Measurements from ENCODE around the gene TRMT11. TPM values are rescaled to one million over a fixed set of nuclear protein-coding genes. Genes with fewer than 3 reads are reported as not detected.

TRMT11 gene
- total and polyA plus RNA-seq, 2 of the 8 experiments (the other 6 are each of a cell fraction or from before 2014, with no cell fraction given) = 19.7 to 32.4 TPM

DNA sequence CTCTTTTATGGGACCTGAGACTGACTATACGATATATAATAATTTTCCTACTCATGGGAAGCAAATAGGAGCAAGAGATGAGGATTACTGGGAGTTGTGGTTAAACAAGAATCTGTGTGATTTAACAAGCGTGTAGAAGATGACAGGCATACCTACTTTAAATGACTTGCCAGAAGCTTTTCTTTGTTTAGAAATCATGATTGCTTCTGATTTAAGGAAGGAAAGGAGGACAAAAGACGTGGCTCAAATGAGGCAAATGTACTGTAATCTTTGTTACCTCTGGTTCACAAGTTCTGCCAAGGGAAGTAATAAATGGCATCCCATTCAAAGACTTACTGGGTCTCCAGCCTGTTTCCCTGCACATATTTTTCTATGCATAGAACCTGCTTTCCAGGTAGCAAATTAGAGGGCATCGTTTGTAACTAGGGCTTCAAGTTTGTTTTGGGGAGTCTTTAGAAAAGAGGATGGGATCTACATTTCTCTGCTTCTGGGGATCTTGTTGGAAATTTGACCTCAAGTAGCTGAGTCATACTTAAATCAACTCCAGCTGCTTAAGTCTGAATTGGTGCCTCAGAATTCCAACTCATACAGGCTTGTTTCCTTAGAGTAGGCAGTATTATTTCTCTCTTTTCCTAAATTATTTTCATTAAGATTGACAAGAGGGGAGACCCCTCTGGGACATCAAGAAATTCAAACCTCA is 2.9 kb upstream of the TRMT11 start (continued):
- TF ChIP-seq, protein P1, sequence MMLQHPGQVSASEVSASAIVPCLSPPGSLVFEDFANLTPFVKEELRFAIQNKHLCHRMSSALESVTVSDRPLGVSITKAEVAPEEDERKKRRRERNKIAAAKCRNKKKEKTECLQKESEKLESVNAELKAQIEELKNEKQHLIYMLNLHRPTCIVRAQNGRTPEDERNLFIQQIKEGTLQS (IDR thresholded peaks at IDR 0.05; ENCODE audit: insufficient read depth, low read depth, low read length) = no peak
- no peak for TF ChIP-seq RFX5 (IDR thresholded peaks at IDR 0.05; ENCODE audit: borderline replicate concordance, low read depth, low read length)
